CD1c-positive myeloid dendritic cell (primary cell): ENCODE measurements around the gene TANC1.
A peak's percentile ranks its signal among the peaks of the same experiment; 100 is the strongest.
"Not testable (repeated sequence)": the region's sequence is repeated elsewhere in the genome, so short reads cannot be mapped to it uniquely, and the experiment has no call there.

ENCODE experiments used
- DNase-seq: peaks from one replicate; pipeline ENCODE4 v3.0.0-alpha.2; 2016; ENCODE audit errors: extremely low spot score

The TANC1 gene

GRCh38 chr2:159089543-159089942 lies 121.1 kb downstream of the TANC1 start:
- no peak for DNase-seq

- no peak for DNase-seq
These were observed 122.2 kb downstream of the TANC1 start for GRCh38 chr2:159090514-159091201.

GRCh38 chr2:159091381-159091780 lies 122.9 kb downstream of the TANC1 start:
- no peak for DNase-seq

GRCh38 chr2:159091976-159092375 lies 123.5 kb downstream of the TANC1 start:
- DNase-seq = peak; percentile 7

- DNase-seq = no peak
These were observed 125.1 kb downstream of the TANC1 start for GRCh38 chr2:159093497-159093896.

GRCh38 chr2:159094173-159094737 lies 125.8 kb downstream of the TANC1 start:
- DNase-seq = no peak

GRCh38 chr2:159095813-159096212 lies 127.4 kb downstream of the TANC1 start:
- no peak for DNase-seq

- DNase-seq = not testable (repeated sequence)
These were observed 127.9 kb downstream of the TANC1 start for GRCh38 chr2:159096302-159096855.

- DNase-seq = no peak
These were observed 128.5 kb downstream of the TANC1 start for GRCh38 chr2:159096901-159097300.

- DNase-seq = no peak
These were observed 129.9 kb downstream of the TANC1 start for GRCh38 chr2:159098361-159098760.

GRCh38 chr2:159098921-159099411 lies 130.5 kb downstream of the TANC1 start:
- no peak for DNase-seq

GRCh38 chr2:159101755-159102489 lies 133.5 kb downstream of the TANC1 start:
- DNase-seq = peak; percentile 10

GRCh38 chr2:159103411-159103810 lies 135.0 kb downstream of the TANC1 start:
- DNase-seq = no peak

GRCh38 chr2:159106109-159106508 lies 137.7 kb downstream of the TANC1 start:
- DNase-seq = no peak

GRCh38 chr2:159108181-159108893 lies 139.9 kb downstream of the TANC1 start:
- DNase-seq = no peak

- DNase-seq = no peak
These were observed 141.1 kb downstream of the TANC1 start for GRCh38 chr2:159109517-159109916.

GRCh38 chr2:159110784-159111183 lies 142.3 kb downstream of the TANC1 start:
- DNase-seq = no peak

GRCh38 chr2:159111346-159111927 lies 143.0 kb downstream of the TANC1 start:
- no peak for DNase-seq

- no peak for DNase-seq
These were observed 146.4 kb downstream of the TANC1 start for GRCh38 chr2:159114835-159115234.

GRCh38 chr2:159116922-159117321 lies 148.5 kb downstream of the TANC1 start:
- DNase-seq = no peak

- no peak for DNase-seq
These were observed 149.2 kb downstream of the TANC1 start for GRCh38 chr2:159117658-159118057.
